Activated CD4-positive, alpha-beta T cell treated with anti-CD3 and anti-CD28 coated beads for 36 hours (primary cell): ENCODE results near the gene RSRP1. TPM values are rescaled to one million over a fixed set of nuclear protein-coding genes. Genes with fewer than 3 reads are reported as not detected.

Source experiments
- ATAC-seq: fragments of 200-7000 bp; cut with Tn5 transposase; one replicate; pipeline ENCODE4 v1.10.0; 2021; ENCODE audit warnings: mild to moderate bottlenecking, moderate library complexity
- CTCF ChIA-PET: fragments of 350-600 bp; sonication (Branson Sonifier 250); formaldehyde crosslinking; loops from one replicate; lab custom pipeline; 2021; ENCODE audit warnings: antibody characterized with exemption; lab: Charles Lee
- POLR2A ChIA-PET: fragments of 350-600 bp; sonication (Branson Sonifier 250); formaldehyde crosslinking; loops from one replicate; lab custom pipeline; 2021; ENCODE audit warnings: antibody characterized with exemption, inconsistent platforms; lab: Charles Lee
- DNase-seq: peaks from one replicate; pipeline ENCODE4 v3.0.0-alpha.2; 2020
- H3K27ac Mint-ChIP-seq: one replicate; pipeline ENCODE4 v1.8.0; 2021; ENCODE audit warnings: mixed read lengths
- H3K27me3 Mint-ChIP-seq: one replicate; pipeline ENCODE4 v1.8.0; 2021; ENCODE audit warnings: mixed read lengths
- H3K36me3 Mint-ChIP-seq: one replicate; pipeline ENCODE4 v1.8.0; 2021; ENCODE audit warnings: low read depth, mixed read lengths
- H3K4me1 Mint-ChIP-seq: one replicate; pipeline ENCODE4 v1.8.0; 2021; ENCODE audit warnings: mixed read lengths
- H3K4me3 Mint-ChIP-seq: one replicate; pipeline ENCODE4 v1.8.0; 2021; ENCODE audit warnings: mild to moderate bottlenecking, moderate library complexity, mixed read lengths
- H3K9me3 Mint-ChIP-seq: one replicate; pipeline ENCODE4 v1.8.0; 2021; ENCODE audit warnings: low read depth, mixed read lengths
- intact Hi-C, 2 experiments: fragments of 100-400 bp; cut with DNase I in 1 of 2; cut with micrococcal nuclease in 1 of 2; formaldehyde crosslinking; loops; one replicate each; pipeline versions ENCODE4 v1.14.2 to v1.15.1; 2022 to 2024; cut with DNase I, micrococcal nuclease
- total RNA-seq, 2 experiments: library from RNA; stranded (reverse); gene quantifications; one replicate each; pipeline ENCODE4 v1.2.3, GENCODE V29; 2021

Gene RSRP1
- total RNA-seq, 2 experiments from 2014 or later = 86.8 to 120 TPM

DNA sequence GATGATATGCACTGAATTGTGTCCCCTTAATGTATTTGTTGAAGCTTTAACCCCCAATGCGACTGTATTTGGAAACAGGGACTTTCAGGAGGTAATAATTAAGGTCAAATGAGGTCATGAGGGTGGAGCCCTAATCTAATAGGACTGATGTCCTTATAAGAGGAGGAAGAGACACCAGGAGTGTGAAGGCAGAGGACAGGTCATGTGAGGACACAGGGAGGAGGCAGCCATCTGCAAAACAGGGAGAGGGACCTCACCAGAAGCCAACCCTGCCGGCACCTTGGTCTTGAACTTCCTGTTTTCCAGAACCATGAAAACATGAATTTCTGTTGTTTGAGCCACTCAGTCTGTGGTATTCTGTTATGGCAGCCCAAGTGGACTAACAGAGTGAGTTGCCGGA is 30.2 kb downstream of the RSRP1 start:
- Mint-ChIP-seq H3K36me3 (peaks cover 3% of the 10 kb centered on the region), H3K4me1 (no peaks in the 10 kb centered on the region), H3K27me3 (no peaks in the 10 kb centered on the region), H3K9me3 (no peaks in the 10 kb centered on the region), H3K27ac (no peak overlapping the region), H3K4me3 (no peak overlapping the region)
- ATAC-seq (no peak), DNase-seq (no peak)
- ChIA-PET POLR2A (no interaction called here), CTCF (no interaction called here)
- intact Hi-C loops = no loop called here

DNA sequence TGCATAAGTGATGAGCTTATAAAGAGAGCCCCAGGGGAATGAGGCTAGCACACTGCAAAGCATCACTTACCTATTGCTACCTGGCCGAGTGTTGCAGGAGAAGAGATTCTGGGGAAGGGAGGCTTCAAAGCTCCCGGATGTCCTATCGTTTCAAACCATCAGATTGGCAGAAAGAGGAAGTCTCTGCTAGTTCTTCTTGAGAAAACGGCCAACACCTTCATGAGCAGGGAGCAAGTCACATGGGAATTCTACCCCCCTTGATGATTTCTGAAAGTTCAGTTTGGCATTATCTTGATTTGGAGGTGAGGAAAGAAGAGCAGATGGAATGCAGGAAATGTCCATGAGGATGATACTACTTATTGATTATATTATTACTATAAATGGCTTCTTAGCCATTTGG is 31.1 kb downstream of the RSRP1 start:
- Mint-ChIP-seq H3K4me1 (no peaks in the 10 kb centered on the region), H3K27ac (no peak overlapping the region), H3K36me3 (peaks cover 3% of the 10 kb centered on the region), H3K4me3 (no peak overlapping the region), H3K9me3 (no peaks in the 10 kb centered on the region), H3K27me3 (no peaks in the 10 kb centered on the region)
- no peak for ATAC-seq
- CTCF ChIA-PET = interaction anchor here (0.6 to 1.7 kb wide), 2 partner anchors 11 to 1131 kb away, joined by 4 to 8 read pairs; no protein-coding TSS in a partner anchor
- POLR2A ChIA-PET = no interaction called here
- no peak for DNase-seq
- intact Hi-C loops = no loop called here

DNA sequence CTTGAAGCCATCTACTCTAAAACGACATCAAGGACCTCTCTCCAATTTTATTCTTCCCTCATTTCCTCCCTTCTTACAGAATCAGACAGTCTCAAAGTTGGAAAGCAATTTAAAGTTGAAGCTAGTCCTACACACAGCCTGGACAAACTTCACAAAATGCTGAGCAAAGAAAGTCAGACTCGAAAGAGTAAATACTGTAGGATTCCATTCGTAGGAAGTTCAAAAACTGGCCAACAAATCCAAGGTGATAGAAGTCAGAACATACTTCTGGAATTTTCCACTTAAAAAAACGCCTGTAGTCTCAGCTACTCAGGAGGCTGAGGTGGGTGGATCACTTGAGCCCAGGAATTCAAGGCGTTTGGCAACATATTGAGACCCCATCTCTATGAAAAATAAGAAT is 34.5 kb downstream of the RSRP1 start:
- Mint-ChIP-seq H3K4me1 (no peaks in the 10 kb centered on the region), H3K9me3 (no peaks in the 10 kb centered on the region), H3K27ac (no peak overlapping the region), H3K36me3 (no peaks in the 10 kb centered on the region), H3K4me3 (no peak overlapping the region), H3K27me3 (no peaks in the 10 kb centered on the region)
- DNase-seq (no peak), ATAC-seq (no peak)
- intact Hi-C loops = no loop called here
- ChIA-PET POLR2A (no interaction called here), CTCF (interaction anchor here (0.6 kb wide), 1 partner anchor 9 kb away, joined by 3 read pairs; no protein-coding TSS in a partner anchor)

DNA sequence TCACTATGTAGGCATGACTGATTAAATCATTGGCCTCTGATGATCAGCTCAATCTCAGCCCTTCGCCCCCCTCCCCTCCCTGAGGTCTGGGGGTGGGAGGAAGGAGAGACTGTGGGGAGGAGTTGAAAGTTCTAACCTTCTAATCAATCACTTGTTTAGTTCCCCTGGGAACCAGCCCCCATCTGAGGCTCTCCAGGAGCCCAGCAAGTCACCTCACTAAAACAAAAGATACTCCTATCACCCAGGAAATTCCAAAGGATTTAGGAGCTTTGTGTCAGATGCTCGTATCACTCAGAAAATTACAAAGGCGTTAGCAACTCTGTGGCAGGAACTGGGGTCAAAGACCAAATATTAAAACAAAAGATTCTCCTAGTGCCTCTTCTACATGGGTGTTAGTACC is 36.5 kb downstream of the RSRP1 start:
- intact Hi-C loops = no loop called here
- no peaks in the 10 kb centered on the region for H3K36me3 Mint-ChIP-seq
- no peaks in the 10 kb centered on the region for H3K9me3 Mint-ChIP-seq
- CTCF ChIA-PET = interaction anchor here (1.1 kb wide), 2 partner anchors 14 to 363 kb away, joined by 3 read pairs; no protein-coding TSS in a partner anchor
- no peak overlapping the region for H3K27ac Mint-ChIP-seq
- POLR2A ChIA-PET = interaction anchor here (0.7 kb wide), 1 partner anchor 719 kb away, joined by 14 read pairs; no protein-coding TSS in a partner anchor
- no peak for DNase-seq
- no peak overlapping the region for H3K4me3 Mint-ChIP-seq
- H3K27me3 Mint-ChIP-seq = no peaks in the 10 kb centered on the region
- ATAC-seq = no peak
- no peaks in the 10 kb centered on the region for H3K4me1 Mint-ChIP-seq

DNA sequence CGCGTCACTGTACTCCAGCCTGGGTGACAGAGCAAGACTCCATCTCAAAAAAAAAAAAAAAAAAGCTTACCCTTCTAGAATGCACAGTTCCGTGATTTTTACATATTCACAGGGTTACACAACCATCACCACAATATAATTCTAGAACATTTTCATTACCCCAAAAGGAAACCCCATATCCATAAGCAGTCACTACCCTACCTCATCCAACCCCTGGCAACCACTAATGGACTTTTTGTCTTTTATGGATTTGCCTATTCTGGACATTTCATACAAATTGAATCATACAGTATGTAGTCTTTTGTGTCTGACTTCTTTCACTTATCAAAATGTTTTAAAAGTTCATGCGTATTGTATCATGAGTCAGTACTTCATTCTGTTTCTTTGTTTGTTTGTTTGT is 37.7 kb downstream of the RSRP1 start:
- Mint-ChIP-seq H3K4me1 (no peaks in the 10 kb centered on the region), H3K27ac (no peak overlapping the region), H3K9me3 (no peaks in the 10 kb centered on the region), H3K36me3 (no peaks in the 10 kb centered on the region), H3K27me3 (no peaks in the 10 kb centered on the region), H3K4me3 (no peak overlapping the region)
- intact Hi-C loops = loop anchor here in 1 of 2 experiments (10.0 kb wide), 1 partner anchor 255 kb away; no protein-coding TSS in a partner anchor
- POLR2A ChIA-PET = interaction anchor here (0.5 kb wide), 1 partner anchor 21 kb away, joined by 3 read pairs; no protein-coding TSS in a partner anchor
- ATAC-seq = no peak
- no peak for DNase-seq
- CTCF ChIA-PET = no interaction called here

DNA sequence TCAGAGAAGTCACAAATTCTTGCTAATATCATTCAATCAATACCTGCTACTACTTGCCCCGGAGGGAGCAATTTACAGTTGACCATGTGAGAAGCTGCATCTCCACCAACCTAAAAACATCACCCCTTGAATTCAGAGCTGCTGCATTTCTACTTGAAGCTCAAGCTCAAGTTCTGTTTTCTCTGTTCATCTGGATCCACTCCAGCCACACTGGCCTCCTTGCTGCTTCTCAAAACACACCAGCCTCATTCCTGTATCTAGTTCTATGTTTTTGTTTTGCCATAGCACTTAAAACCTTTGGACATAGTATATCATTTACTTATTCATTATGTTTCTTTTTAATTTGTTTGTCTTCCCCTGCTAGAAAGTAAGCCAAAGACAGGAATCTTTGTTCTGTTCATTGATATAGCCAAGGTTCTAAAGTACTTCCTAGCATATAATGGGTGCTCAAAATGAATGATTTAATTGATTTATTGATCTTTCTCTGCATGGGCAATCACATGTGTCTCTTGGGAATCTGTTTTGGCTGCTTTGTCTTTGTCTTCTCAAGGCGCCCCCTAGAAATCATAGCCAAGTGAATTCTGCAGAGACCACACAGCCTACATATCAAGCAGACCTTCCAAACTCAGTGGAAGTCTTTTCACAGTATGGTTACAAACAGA is 38.6 kb downstream of the RSRP1 start:
- no peaks in the 10 kb centered on the region for H3K27me3 Mint-ChIP-seq
- no peaks in the 10 kb centered on the region for H3K36me3 Mint-ChIP-seq
- H3K9me3 Mint-ChIP-seq = no peaks in the 10 kb centered on the region
- DNase-seq (no peak), ATAC-seq (no peak)
- H3K4me1 Mint-ChIP-seq = no peaks in the 10 kb centered on the region
- H3K4me3 Mint-ChIP-seq = no peak overlapping the region
- no peak overlapping the region for H3K27ac Mint-ChIP-seq
- intact Hi-C loops = loop anchor here in 1 of 2 experiments (10.0 kb wide), 1 partner anchor 254 kb away; no protein-coding TSS in a partner anchor
- POLR2A ChIA-PET = no interaction called here
- CTCF ChIA-PET = no interaction called here

DNA sequence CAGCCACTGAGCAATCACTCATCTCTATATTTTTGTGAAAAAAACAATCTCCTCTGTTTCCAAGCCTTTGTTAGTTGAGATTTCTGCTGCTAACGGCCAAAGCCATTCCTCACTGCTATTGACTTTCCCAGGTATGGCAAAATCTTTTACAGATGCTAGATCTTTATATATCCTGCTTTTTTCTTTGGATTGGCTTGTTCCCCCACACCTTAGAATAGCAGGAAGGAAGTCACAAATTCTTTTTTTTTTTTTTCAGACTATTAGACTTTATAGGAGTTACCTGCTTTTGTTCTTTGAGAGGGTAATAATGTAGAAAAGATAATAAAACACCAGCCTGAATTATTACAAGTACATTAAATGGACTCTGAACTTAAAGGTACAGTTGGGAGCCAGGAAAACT is 39.2 kb downstream of the RSRP1 start:
- DNase-seq = no peak
- no peak overlapping the region for H3K27ac Mint-ChIP-seq
- no peak overlapping the region for H3K4me3 Mint-ChIP-seq
- H3K27me3 Mint-ChIP-seq = no peaks in the 10 kb centered on the region
- ChIA-PET CTCF (no interaction called here), POLR2A (no interaction called here)
- H3K36me3 Mint-ChIP-seq = no peaks in the 10 kb centered on the region
- H3K4me1 Mint-ChIP-seq = no peaks in the 10 kb centered on the region
- no peak for ATAC-seq
- intact Hi-C loops = loop anchor here in 1 of 2 experiments (10.0 kb wide), 1 partner anchor 253 kb away; no protein-coding TSS in a partner anchor
- no peaks in the 10 kb centered on the region for H3K9me3 Mint-ChIP-seq

DNA sequence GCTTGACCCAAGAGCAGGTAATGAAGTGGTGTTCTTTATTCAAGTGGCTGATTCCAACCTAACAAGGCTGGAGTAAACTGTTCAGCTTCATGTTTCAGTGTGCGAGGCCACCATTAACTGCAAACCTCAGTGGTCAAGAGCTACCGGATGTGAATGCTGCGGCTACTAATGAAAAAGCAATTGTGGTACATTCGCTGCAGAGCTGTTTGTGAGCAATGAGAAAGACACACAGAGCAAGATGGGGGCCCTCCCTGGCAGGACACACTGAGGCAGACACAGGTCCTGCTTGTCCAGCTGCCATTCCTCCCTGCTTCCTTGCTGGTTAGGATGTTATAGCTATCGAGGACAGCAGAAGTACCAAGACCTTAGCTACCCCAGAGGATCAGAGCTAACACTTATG is 41.1 kb downstream of the RSRP1 start:
- Mint-ChIP-seq H3K4me3 (no peak overlapping the region), H3K36me3 (no peaks in the 10 kb centered on the region), H3K27me3 (no peaks in the 10 kb centered on the region), H3K4me1 (no peaks in the 10 kb centered on the region), H3K9me3 (no peaks in the 10 kb centered on the region), H3K27ac (no peak overlapping the region)
- intact Hi-C loops = loop anchor here in 1 of 2 experiments (10.0 kb wide), 1 partner anchor 251 kb away; no protein-coding TSS in a partner anchor
- ChIA-PET CTCF (interaction anchor here (0.7 to 5.0 kb wide), 26 partner anchors 9 to 518 kb away, joined by 3 to 31 read pairs (median 4); no protein-coding TSS in a partner anchor), POLR2A (no interaction called here)
- DNase-seq = no peak
- ATAC-seq = no peak

DNA sequence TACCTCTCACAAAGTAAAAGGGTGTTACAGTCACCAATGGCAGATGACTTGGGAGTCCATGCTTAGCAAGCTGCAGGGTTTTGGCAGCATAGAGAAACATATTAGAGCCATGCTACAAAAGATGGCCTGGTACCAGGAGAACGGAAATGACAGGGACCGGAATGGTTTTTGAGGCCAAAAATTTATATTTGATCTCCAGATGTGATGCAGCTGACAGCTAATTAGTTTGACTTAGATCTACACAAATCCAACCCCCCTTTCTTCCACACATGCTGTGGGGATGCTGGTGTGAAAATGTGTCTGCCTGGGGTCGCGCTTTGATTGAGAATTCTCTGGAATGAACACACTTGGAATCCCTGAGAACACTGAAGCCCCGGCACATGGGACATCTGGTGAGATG is 41.5 kb downstream of the RSRP1 start:
- Mint-ChIP-seq H3K4me1 (no peaks in the 10 kb centered on the region), H3K27ac (no peak overlapping the region), H3K27me3 (no peaks in the 10 kb centered on the region), H3K36me3 (no peaks in the 10 kb centered on the region), H3K9me3 (no peaks in the 10 kb centered on the region), H3K4me3 (no peak overlapping the region)
- POLR2A ChIA-PET = no interaction called here
- no peak for ATAC-seq
- intact Hi-C loops = loop anchor here (1.0 to 10.0 kb wide), 5 partner anchors 88 to 517 kb away; no protein-coding TSS in a partner anchor
- no peak for DNase-seq
- CTCF ChIA-PET = interaction anchor here (0.7 to 5.0 kb wide), 31 partner anchors 8 to 788 kb away, joined by 3 to 31 read pairs (median 4); no protein-coding TSS in a partner anchor

DNA sequence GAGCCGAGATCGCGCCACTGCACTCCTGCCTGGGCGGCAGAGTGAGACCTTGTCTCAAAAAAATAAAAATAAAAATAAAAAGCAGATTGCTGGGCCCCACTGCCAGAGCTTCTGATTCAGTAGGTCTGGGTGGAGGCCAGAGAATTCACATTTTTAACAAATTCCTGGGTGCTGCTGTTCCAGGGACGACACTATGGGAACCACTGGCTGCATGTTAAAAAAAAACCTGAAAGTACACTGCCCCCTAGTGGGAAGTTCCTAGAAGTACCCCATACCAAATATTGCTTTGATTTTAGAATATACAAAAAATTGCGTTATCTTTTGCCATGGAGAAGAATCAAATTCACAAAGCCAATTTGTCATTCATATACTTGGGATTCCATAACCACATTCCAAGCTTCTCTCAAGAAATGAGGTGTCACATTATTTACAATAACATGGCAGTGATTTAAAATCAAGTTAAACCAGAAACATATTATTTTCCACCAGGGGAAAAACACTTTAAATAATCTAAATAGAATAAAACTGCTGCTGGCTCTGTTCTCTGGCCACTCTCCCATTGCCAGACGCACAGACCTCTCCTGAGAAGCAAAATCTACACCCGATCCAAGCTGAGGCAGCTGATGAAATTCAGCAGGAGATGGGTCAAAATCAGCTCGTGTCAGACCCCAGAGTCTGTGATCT is 42.3 kb downstream of the RSRP1 start:
- peak; percentile 20 for DNase-seq
- ChIA-PET CTCF (interaction anchor here (0.6 to 5.0 kb wide), 32 partner anchors 7 to 1379 kb away, joined by 3 to 31 read pairs (median 4); no protein-coding TSS in a partner anchor), POLR2A (no interaction called here)
- intact Hi-C loops = loop anchor here (1.0 to 10.0 kb wide), 5 partner anchors 88 to 516 kb away; no protein-coding TSS in a partner anchor
- no peak overlapping the region for H3K4me3 Mint-ChIP-seq
- no peaks in the 10 kb centered on the region for H3K36me3 Mint-ChIP-seq
- ATAC-seq = peak; percentile 58
- no peaks in the 10 kb centered on the region for H3K4me1 Mint-ChIP-seq
- H3K27me3 Mint-ChIP-seq = no peaks in the 10 kb centered on the region
- H3K9me3 Mint-ChIP-seq = no peaks in the 10 kb centered on the region
- H3K27ac Mint-ChIP-seq = no peak overlapping the region

DNA sequence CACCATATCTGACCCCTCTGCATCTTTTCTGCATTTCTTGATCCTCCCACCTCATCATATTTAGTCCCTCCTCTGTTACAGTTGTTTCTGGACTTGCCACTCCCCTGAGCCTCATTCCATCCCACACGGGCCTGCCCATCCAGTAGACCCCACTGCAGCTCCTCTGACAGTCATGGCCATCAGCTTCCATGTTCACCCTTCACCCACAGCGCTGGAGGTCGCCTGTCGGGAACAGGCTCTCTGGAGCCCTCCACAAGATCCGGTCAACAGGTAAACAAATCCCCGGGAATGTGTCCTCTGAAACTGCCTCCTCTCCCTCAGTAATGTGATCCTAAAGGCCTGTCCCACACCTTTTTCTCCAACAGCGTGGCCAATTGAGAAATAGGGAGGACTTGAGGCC is 46.2 kb downstream of the RSRP1 start:
- DNase-seq = no peak
- Mint-ChIP-seq H3K4me3 (no peak overlapping the region), H3K27me3 (no peaks in the 10 kb centered on the region), H3K9me3 (no peaks in the 10 kb centered on the region), H3K36me3 (no peaks in the 10 kb centered on the region), H3K4me1 (peaks cover 11% of the 10 kb centered on the region), H3K27ac (no peak overlapping the region)
- POLR2A ChIA-PET = no interaction called here
- intact Hi-C loops = loop anchor here in 1 of 2 experiments (10.0 kb wide), 1 partner anchor 246 kb away; no protein-coding TSS in a partner anchor
- ATAC-seq = no peak
- CTCF ChIA-PET = interaction anchor here (0.7 kb wide), 1 partner anchor 1157 kb away, joined by 4 read pairs; no protein-coding TSS in a partner anchor
